Muscle of arm (tissue), 14 donors: Measurements from ENCODE around the gene AURKB. TPM values are rescaled to one million over a fixed set of nuclear protein-coding genes. Genes with fewer than 3 reads are reported as not detected.
"Not testable (repeated sequence)": the region's sequence is repeated elsewhere in the genome, so short reads cannot be mapped to it uniquely, and the experiment has no call there.

ENCODE experiments used
- DNase-seq: peaks from one replicate; pipeline ENCODE4 v3.0.0-alpha.2; 2013
- long read RNA-seq, 11 donors: transcript quantifications; one replicate each; lab custom pipeline, GENCODE V29; 2026
- polyA plus RNA-seq, 12 donors: library from polyadenylated mRNA; unstranded; fragments of 120-200 nt; gene quantifications; one replicate each; pipeline ENCODE4 v1.2.1, GENCODE V29; 2013; ENCODE audit not compliant: insufficient read length in 12 of 12

The AURKB gene
- 10 to 100 TPM in 10 of 12 donors, 1 to 10 TPM in 1, not detected in 1; 9.4 to 31.8 (median 17.7) TPM for polyA plus RNA-seq
- long read RNA-seq, donor 1, partial matches to known transcripts, result 0 of 2 reads
- long read RNA-seq, donor 1, other reads (novel, unspliced or antisense), result 0 of 2 reads
- long read RNA-seq, donor 2, partial matches to known transcripts, result 0 of 1 reads
- long read RNA-seq, donor 2, other reads (novel, unspliced or antisense), result 0 of 1 reads
- long read RNA-seq, donor 3, partial matches to known transcripts, result 0 of 4 reads
- long read RNA-seq, donor 3, other reads (novel, unspliced or antisense), result 0 of 4 reads
- long read RNA-seq, donor 4, partial matches to known transcripts, result 0 of 5 reads
- long read RNA-seq, donor 4, other reads (novel, unspliced or antisense), result 0 of 5 reads
- long read RNA-seq, donor 5, partial matches to known transcripts, result 0 of 2 reads
- long read RNA-seq, donor 5, other reads (novel, unspliced or antisense), result 0 of 2 reads
- long read RNA-seq, donor 6, partial matches to known transcripts, result 0 of 1 reads
- long read RNA-seq, donor 6, other reads (novel, unspliced or antisense), result 0 of 1 reads
- long read RNA-seq, donor 7, partial matches to known transcripts, result 0 of 1 reads
- long read RNA-seq, donor 7, other reads (novel, unspliced or antisense), result 0 of 1 reads
- long read RNA-seq, donor 8, partial matches to known transcripts, result 0 of 3 reads
- long read RNA-seq, donor 8, other reads (novel, unspliced or antisense), result 0 of 3 reads
- long read RNA-seq, donor 9, partial matches to known transcripts, result 0 of 1 reads
- long read RNA-seq, donor 9, other reads (novel, unspliced or antisense), result 0 of 1 reads
- long read RNA-seq, donor 10, partial matches to known transcripts, result 0 of 3 reads
- long read RNA-seq, donor 10, other reads (novel, unspliced or antisense), result 0 of 3 reads
- long read RNA-seq, donor 11, transcript AURKB-214 (9 exons, 1,227 nt), result major isoform, 10 of 14 reads
- long read RNA-seq, donor 11, partial matches to known transcripts, result 0 of 14 reads
- long read RNA-seq, donor 11, other reads (novel, unspliced or antisense), result 0 of 14 reads

DNA sequence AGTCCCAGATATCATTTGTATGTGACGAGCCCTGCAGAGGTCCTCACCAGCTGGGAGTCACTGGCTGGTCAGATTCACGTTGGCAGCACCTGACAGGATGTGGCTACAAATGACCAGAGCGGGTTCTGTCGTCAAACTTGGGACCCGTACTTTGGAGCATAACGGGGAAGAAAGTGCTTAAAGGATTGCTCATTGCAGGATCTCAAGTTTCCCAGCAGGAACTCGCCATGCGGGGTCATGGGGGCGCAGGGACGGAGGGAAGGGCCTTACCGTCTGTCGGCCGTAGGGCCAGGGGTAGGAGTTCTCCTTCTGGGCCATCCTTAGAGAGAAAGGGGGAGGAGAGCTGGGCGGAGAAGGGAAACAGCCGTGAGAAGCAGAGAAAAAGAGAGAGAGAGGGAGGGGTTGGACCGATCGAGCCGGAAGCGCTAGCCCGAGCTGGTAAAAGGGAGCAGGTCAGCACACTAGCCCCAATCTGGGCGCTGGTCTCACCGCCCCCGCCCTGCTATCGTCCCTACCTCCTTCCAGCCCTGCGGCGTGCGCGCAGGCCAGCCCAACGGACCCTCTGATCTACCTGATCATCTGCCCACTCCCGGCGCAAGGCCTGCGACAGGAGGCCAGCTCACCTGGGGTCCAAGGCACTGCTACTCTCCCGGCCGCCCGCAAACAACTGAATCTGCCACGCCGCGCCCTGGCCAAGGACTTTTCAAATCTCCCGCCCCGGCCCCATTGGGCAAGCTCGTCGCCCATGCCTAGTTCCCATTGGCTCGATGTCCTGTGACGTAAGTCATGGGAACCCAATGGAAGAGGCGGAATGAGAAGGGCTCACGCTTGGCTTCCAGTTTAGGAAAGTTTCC is at the start of gene AURKB:
TSS of gene AURKB (minus strand) at position 669 of the 854 bp plus-strand sequence. CDS start at position 318, 351 bp downstream.
- peak; percentile 97 for DNase-seq

- no peak for DNase-seq
Observed at GRCh38 chr17:8257801-8258200, 47.4 kb upstream of the AURKB start.

DNA sequence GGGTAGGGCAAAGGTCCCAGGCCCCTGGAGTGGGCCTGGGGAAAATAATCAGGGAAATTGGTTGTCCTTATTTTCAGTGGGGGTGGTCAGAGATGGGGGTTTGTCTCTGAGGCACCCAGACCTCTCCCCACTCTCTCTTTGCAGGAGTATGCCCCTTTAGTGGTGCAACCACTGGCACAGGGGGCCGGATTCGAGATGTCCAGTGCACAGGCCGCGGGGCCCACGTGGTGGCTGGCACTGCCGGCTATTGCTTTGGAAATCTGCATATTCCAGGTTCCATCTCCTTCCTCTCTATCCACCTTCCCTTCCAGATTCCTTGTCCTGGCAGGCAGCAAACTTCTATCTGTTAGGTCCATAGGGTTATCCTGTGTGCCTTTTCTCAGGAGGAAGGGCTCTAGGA is 46.3 kb upstream of the AURKB start:
- DNase-seq, result no peak

DNA sequence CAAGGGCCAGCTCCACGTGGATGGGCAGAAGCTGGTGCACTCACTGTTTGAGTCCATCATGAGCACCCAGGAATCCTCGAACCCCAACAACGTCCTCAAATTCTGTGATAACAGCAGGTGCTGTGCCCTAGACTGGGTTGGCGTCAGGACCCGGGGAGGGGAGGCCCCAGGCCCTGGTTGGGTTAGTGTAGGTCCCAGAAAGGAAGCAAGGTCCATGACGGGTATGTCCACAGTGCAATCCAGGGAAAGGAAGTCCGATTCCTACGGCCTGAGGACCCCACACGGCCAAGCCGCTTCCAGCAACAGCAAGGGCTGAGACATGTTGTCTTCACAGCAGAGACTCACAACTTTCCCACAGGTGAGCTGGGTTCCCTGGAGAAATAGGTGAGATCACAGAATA is 45.9 kb upstream of the AURKB start:
- no peak for DNase-seq

DNA sequence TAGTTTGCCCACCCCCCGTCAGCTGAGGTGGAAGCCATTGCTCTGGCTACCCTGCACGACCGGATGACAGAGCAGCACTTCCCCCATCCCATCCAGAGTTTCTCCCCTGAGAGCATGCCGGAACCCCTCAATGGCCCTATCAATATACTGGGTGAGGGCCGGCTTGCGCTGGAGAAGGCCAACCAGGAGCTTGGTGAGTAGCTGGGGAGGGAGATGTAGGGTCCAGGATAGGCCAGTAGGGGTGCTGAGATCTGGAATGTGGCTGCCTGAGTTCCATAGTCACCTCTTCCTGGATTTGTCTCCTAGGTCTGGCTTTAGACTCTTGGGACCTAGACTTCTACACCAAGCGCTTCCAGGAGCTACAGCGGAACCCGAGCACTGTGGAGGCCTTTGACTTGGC is 45.1 kb upstream of the AURKB start:
- no peak for DNase-seq

DNA sequence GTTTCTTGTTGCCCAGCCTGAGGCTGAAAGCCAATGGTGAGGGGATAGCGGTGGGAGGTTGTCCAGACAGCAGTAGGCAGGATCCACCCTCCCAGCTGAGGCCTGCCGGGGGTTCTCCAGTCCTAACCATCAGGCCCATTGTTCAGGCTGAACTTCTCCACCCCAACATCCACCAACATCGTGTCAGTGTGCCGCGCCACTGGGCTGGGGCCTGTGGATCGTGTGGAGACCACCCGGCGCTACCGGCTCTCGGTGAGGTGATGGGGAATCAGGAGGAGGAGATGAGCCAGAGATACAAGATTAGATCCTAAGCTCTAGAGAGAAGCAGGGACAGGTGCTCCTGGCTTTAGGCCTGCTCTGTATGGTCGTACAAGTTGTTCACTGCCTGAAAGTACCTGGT is 44.5 kb upstream of the AURKB start:
- DNase-seq, result no peak

GRCh38 chr17:8253801-8254200 is 43.4 kb upstream of the AURKB start:
- no peak for DNase-seq

DNA sequence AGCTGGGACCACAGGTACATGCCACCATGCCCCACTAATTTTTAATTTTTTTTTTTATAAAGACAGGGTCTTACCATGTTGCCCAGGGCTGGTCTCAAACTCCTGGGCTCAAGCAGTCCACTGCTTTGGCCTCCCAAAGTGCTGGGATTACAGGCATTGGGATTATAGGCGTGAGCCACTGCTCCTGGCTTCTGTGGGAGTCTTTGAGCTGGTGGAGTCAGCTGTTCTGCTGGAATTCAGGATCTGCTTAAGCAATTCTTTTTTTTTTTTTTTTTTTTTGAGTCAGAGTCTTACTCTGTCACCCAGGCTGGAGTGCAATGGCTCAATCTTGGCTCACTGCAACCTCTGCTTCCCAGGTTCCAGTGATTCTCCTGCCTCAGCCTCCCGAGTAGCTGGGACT is 41.0 kb upstream of the AURKB start:
- not testable (repeated sequence) for DNase-seq

DNA sequence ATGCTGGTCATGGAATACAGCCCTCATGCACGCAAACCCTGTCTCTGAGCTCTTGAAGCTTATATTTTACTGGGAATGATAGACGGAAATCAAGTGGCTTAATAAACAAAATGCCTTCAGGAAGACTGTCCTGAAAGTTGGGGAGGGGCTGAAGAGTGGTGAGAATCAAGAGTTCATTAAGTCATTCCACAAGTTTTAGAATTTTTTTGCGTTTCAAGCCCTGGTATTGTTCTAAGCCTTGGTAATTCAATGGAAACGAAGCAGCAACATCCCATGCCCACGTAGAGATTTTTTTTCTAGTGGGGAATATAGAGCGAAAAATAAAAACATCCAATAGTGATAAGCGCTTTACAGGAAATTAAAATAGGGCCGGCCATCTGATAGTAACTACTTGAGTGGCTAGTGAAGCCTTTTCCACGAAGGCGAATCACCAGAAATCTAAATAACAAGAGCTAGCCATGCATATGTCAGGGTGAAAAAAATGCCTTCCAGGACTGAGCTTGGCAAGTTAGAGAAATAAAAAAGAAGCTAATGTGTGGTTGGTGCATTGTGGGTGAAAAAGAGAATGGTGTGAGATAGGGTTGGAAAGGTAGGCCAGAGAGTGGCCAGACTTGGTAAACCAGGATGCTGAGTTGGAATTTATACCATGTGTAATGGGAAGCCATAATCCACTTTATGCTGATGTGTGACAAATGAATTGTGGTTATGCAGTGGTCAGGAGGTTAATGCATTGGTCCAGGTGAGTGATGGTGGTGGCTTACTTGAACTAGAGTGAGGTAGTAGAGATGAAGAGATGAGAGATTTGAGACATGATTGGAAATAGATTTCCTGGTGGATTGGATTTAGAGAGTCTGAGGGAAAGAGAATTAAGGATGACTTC is 39.5 kb upstream of the AURKB start:
- DNase-seq, result no peak

- DNase-seq, result peak; percentile 97
Observed at GRCh38 chr17:8248751-8249607, 38.6 kb upstream of the AURKB start, which contains the start of gene PFAS. TSS of gene PFAS (plus strand) at chr17:8249289. CDS start at chr17:8253938, 4,649 bp downstream.

DNA sequence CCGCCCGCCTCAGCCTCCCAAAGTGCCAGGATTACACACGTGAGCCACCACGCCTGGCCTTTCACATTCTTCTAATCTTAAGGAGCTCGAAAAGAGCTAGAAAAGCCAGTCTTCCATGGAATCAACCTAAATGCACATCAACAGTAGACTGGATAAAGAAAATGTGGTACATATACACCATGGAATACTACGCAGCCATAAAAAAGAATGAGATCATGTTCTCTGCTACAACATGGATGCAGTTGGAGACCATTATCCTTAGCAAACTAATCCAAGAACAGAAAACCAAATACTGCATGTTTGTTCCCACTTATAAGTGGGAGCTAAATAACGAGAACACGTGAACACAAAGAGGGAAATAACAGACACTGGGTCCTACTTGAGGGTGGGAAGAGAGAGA is 34.4 kb upstream of the AURKB start:
- DNase-seq, result no peak

GRCh38 chr17:8243827-8244226 is 33.5 kb upstream of the AURKB start:
- DNase-seq, result no peak

GRCh38 chr17:8237886-8238285 is 27.5 kb upstream of the AURKB start:
- no peak for DNase-seq

DNA sequence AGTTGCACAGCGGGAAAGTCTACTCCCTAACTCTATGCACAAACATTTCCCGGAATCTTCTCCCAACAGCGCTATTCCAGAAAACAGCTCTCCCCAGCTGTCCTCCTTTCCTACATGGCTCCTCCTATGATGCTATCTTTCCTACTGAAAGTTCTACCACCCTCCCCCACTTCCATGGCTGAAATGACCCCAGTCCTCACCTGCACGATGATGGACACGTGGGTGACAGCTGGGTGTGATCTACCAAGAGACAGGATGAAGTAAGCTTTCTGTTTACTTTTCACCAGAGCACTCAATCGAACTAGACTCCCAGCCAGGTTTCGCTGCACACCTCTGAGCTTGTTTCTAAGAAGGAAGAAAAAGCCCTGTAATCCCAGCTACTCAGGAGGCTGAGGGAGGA is 26.8 kb upstream of the AURKB start:
- no peak for DNase-seq

DNA sequence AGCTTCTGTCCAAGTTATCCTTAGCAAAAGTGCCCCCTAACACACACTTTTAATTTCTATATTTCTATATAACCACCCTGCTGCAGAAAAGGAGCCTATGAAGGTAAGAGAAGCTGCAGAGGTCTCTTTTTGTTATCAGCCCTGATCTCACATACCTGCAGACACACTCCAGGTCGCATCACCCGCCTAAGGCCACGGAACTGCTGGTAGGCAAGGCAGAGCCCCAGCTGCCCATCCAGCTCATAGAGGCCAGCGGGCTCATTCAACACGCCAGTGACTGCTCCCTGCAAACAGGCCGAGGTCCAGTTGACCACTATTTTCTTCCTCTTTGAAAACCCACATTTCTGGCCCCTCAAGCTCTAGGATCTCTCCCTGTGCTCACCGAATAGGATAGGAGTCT is 25.3 kb upstream of the AURKB start:
- no peak for DNase-seq

- DNase-seq, result no peak
Observed at GRCh38 chr17:8234361-8235270, 24.2 kb upstream of the AURKB start.

GRCh38 chr17:8231701-8232100 is 21.3 kb upstream of the AURKB start:
- DNase-seq, result no peak

- DNase-seq, result no peak
Observed at GRCh38 chr17:8227238-8227581, 16.8 kb upstream of the AURKB start.
